IMR-90 (cell line): ENCODE results near the gene POC1B. TPM values are rescaled to one million over a fixed set of nuclear protein-coding genes. Genes with fewer than 3 reads are reported as not detected.

Experiments used
- ATAC-seq: fragments of 200-7000 bp; cut with Tn5 transposase; 2 replicates; pipeline ENCODE4 v1.9.1; 2020; ENCODE audit warnings: low read depth, mild to moderate bottlenecking, moderate library complexity
- BruUV-seq: library from RNA; stranded (reverse); fragments of 400-500 nt; replicated peaks from 2 replicates; lab custom pipeline; 2021; lab: Mats Ljungman, UMichigan
- CTCF ChIA-PET: fragments of 300-600 bp; formaldehyde crosslinking; extraction: SDS; loops from one replicate; lab custom pipeline; 2021; ENCODE audit warnings: antibody characterized with exemption; lab: Yijun Ruan, JAX
- POLR2A ChIA-PET: fragments of 300-600 bp; sonication (Branson Sonifier 250); formaldehyde crosslinking; loops from one replicate; lab custom pipeline; 2022; ENCODE audit warnings: antibody characterized with exemption; ENCODE audit not compliant: unreplicated experiment; lab: Charles Lee
- DNase-seq: peaks from one replicate; pipeline ENCODE4 v3.0.0; 2013
- H2AFZ ChIP-seq: replicated peaks from 2 replicates; pipeline ENCODE3; 2013; ENCODE audit warnings: low read length, mild to moderate bottlenecking; ENCODE audit not compliant: poor library complexity
- H2AK5ac ChIP-seq: 2 replicates; pipeline ENCODE4 v1.6.1; 2013; ENCODE audit warnings: low read depth, low read length, inconsistent platforms
- H2AK9ac ChIP-seq: replicated peaks from 2 replicates; pipeline ENCODE3; 2013; ENCODE audit warnings: mild to moderate bottlenecking, low read depth, low read length, moderate library complexity; ENCODE audit not compliant: poor library complexity
- H2BK120ac ChIP-seq: 2 replicates; pipeline ENCODE4 v1.6.1; 2013; ENCODE audit warnings: low read depth, low read length, inconsistent platforms
- H2BK15ac ChIP-seq: 3 replicates; pipeline ENCODE4 v1.6.1; 2013; ENCODE audit warnings: low read depth, low read length, inconsistent platforms
- H2BK20ac ChIP-seq: 2 replicates; pipeline ENCODE4 v1.6.1; 2013; ENCODE audit warnings: low read depth, mild to moderate bottlenecking, inconsistent platforms, low read length, moderate library complexity
- H2BK5ac ChIP-seq: 2 replicates; pipeline ENCODE4 v1.6.1; 2013; ENCODE audit warnings: mild to moderate bottlenecking, low read depth, low read length, inconsistent platforms; ENCODE audit not compliant: poor library complexity, severe bottlenecking
- H3K14ac ChIP-seq: replicated peaks from 2 replicates; pipeline ENCODE4 v1.6.1; 2013; ENCODE audit warnings: low read depth, low read length, inconsistent platforms
- H3K18ac ChIP-seq: 2 replicates; pipeline ENCODE4 v1.6.1; 2013; ENCODE audit warnings: low read depth, low read length, control low read depth
- H3K23ac ChIP-seq: 2 replicates; pipeline ENCODE4 v1.6.1; 2013; ENCODE audit warnings: low read depth, low read length, inconsistent platforms
- H3K27ac ChIP-seq: 2 replicates; pipeline ENCODE4 v1.5.1; 2013; ENCODE audit warnings: mild to moderate bottlenecking, control low read depth, low read length; ENCODE audit not compliant: insufficient read depth
- H3K27me3 ChIP-seq: 2 replicates; pipeline ENCODE4 v1.6.1; 2013; ENCODE audit warnings: low read length; ENCODE audit not compliant: control insufficient read depth, insufficient read depth
- H3K36me3 ChIP-seq: 2 replicates; pipeline ENCODE4 v1.6.1; 2013; ENCODE audit warnings: low read length, mixed read lengths; ENCODE audit not compliant: control insufficient read depth, insufficient read depth
- H3K4ac ChIP-seq: 2 replicates; pipeline ENCODE4 v1.6.1; 2013; ENCODE audit warnings: low read depth, low read length, inconsistent platforms
- H3K4me1 ChIP-seq: 2 replicates; pipeline ENCODE4 v1.6.1; 2013; ENCODE audit warnings: low read length, mixed read lengths; ENCODE audit not compliant: control insufficient read depth, insufficient read depth
- H3K4me2 ChIP-seq: 2 replicates; pipeline ENCODE4 v1.6.1; 2013; ENCODE audit warnings: low read depth, mild to moderate bottlenecking, control low read depth, low read length, moderate library complexity
- H3K4me3 ChIP-seq: 2 replicates; pipeline ENCODE4 v1.5.1; 2013; ENCODE audit warnings: low read depth, mild to moderate bottlenecking, control low read depth, low read length, moderate library complexity; ENCODE audit not compliant: insufficient read depth
- H3K56ac ChIP-seq: 2 replicates; pipeline ENCODE4 v1.6.1; 2013; ENCODE audit warnings: low read length, inconsistent platforms; ENCODE audit not compliant: insufficient read depth; ENCODE audit errors: extremely low read depth
- H3K79me1 ChIP-seq, 2 experiments: 2 replicates each; pipeline ENCODE4 v1.6.1; 2013; ENCODE audit warnings: low read length in 2 of 2, inconsistent platforms in 1 of 2, low read depth in 1 of 2
- H3K9ac ChIP-seq: 2 replicates; pipeline ENCODE4 v1.6.1; 2013; ENCODE audit warnings: low read depth, low read length, control low read depth
- H3K9me1 ChIP-seq: 2 replicates; pipeline ENCODE4 v1.6.1; 2013; ENCODE audit warnings: low read length, inconsistent platforms; ENCODE audit not compliant: insufficient read depth
- H3K9me3 ChIP-seq: 2 replicates; pipeline ENCODE4 v1.6.1; 2013; ENCODE audit warnings: low read length; ENCODE audit not compliant: control insufficient read depth, insufficient read depth
- H4K20me1 ChIP-seq: 2 replicates; pipeline ENCODE4 v1.6.1; 2013; ENCODE audit warnings: low read length, inconsistent platforms; ENCODE audit not compliant: insufficient read depth
- H4K5ac ChIP-seq: 2 replicates; pipeline ENCODE4 v1.6.1; 2013; ENCODE audit warnings: mild to moderate bottlenecking, low read depth, low read length, control low read depth
- H4K8ac ChIP-seq, 2 experiments: 2 replicates each; pipeline ENCODE4 v1.6.1; 2013; ENCODE audit warnings: low read depth in 2 of 2, low read length in 2 of 2, control low read depth in 1 of 2, inconsistent platforms in 1 of 2
- H4K91ac ChIP-seq: 2 replicates; pipeline ENCODE4 v1.6.1; 2013; ENCODE audit warnings: low read depth, low read length, inconsistent platforms; ENCODE audit not compliant: insufficient read depth
- CHD1 ChIP-seq: IDR thresholded peaks from 2 replicates; pipeline ENCODE4 v1.6.1; 2012; ENCODE audit warnings: low read depth, low read length, improper control_type of control experiment
- ELK1 ChIP-seq: fragments of 150-350 bp; IDR thresholded peaks from 2 replicates; pipeline ENCODE4 v1.6.1; 2016; ENCODE audit warnings: low read depth, mild to moderate bottlenecking, low read length, moderate library complexity, borderline replicate concordance
- MAFK ChIP-seq: IDR thresholded peaks from 2 replicates; pipeline ENCODE4 v1.6.1; 2012; ENCODE audit warnings: low read depth, low read length, improper control_type of control experiment
- RCOR1 ChIP-seq: IDR thresholded peaks from 2 replicates; pipeline ENCODE4 v1.6.1; 2012; ENCODE audit warnings: mild to moderate bottlenecking, low read length, improper control_type of control experiment; ENCODE audit not compliant: insufficient replicate concordance
- RFX5 ChIP-seq: IDR thresholded peaks from 2 replicates; pipeline ENCODE4 v1.8.0; 2012; ENCODE audit warnings: low read depth, mild to moderate bottlenecking, low read length, moderate library complexity
- SMC3 ChIP-seq: fragments of 150-350 bp; IDR thresholded peaks from 2 replicates; pipeline ENCODE4 v1.6.1; 2016; ENCODE audit warnings: low read depth, mild to moderate bottlenecking, antibody characterized with exemption, low read length, moderate library complexity
- USF2 ChIP-seq: fragments of 150-350 bp; IDR thresholded peaks from 2 replicates; pipeline ENCODE4 v1.6.1; 2017; ENCODE audit warnings: mild to moderate bottlenecking, antibody characterized with exemption, low read length, low read depth
- whole genome bisulfite sequencing, 2 experiments: methylation state at CpG; one replicate each; pipeline versions ENCODE4 v1.1.5 to v1.1.7; 2013; ENCODE audit warnings: missing lambda C conversion rate in 2 of 2; ENCODE audit not compliant: insufficient read length in 1 of 2; ENCODE audit errors: extremely low coverage in 2 of 2; 5-methylcytosine and 5-hydroxymethylcytosine counted together
- dilution Hi-C: fragments of 300-500 bp; cut with HindIII; formaldehyde crosslinking; loops from one replicate; pipeline ENCODE4 v1.14.3; 2018; ENCODE audit warnings: low sequenced_read_pairs; ENCODE audit not compliant: unreplicated experiment
- in situ Hi-C: fragments of 300-500 bp; cut with MboI; formaldehyde crosslinking; loops from 3 replicates; pipeline ENCODE4 v1.14.3; 2019; ENCODE audit warnings: low sequenced_read_pairs, inconsistent platforms, mixed read lengths
- intact Hi-C: fragments of 100-400 bp; cut with micrococcal nuclease; formaldehyde crosslinking; loops from 2 replicates; pipeline ENCODE4 v1.10.0; 2022
- polyA plus RNA-seq, 3 experiments: library from polyadenylated mRNA; depleted of rRNA; stranded (reverse); fragments of >200 nt; gene quantifications; 2 replicates each; pipeline ENCODE4 v1.2.3, GENCODE V29; 2012; ENCODE audit warnings: low replicate concordance in 1 of 3
- total RNA-seq: library from RNA; depleted of rRNA; stranded (reverse); fragments of >200 nt; gene quantifications from 2 replicates; pipeline ENCODE4 v1.2.3, GENCODE V29; 2012

The POC1B gene
- total and polyA plus RNA-seq, 2 of the 4 experiments (the other 2 are of a cell fraction), result 5.0 to 10.4 TPM

- H2BK5ac ChIP-seq, result no peak overlapping the region
- no peak for DNase-seq
- in situ Hi-C loops, result loop anchor here (5.0 to 10.0 kb wide), 3 partner anchors 163 to 1393 kb away; partner anchors contain the start of gene ATP2B1
- no peak overlapping the region for H4K91ac ChIP-seq
- ChIA-PET POLR2A (no interaction called here), CTCF (interaction anchor here (1.1 to 2.6 kb wide), 4 partner anchors 149 to 1399 kb away, joined by 3 to 9 read pairs (median 5); no protein-coding TSS in a partner anchor)
- H2AK9ac ChIP-seq, result no peak overlapping the region
- intact Hi-C loops, result loop anchor here (2.0 to 10.0 kb wide), 6 partner anchors 150 to 1399 kb away; no protein-coding TSS in a partner anchor
- TF ChIP-seq CHD1 (no peak), SMC3 (no peak), USF2 (no peak), RCOR1 (no peak), ELK1 (no peak), MAFK (no peak), RFX5 (no peak)
- no peak overlapping the region for H3K4me3 ChIP-seq
- no peaks in the 10 kb centered on the region for H3K79me1 ChIP-seq
- H4K5ac ChIP-seq, result no peak overlapping the region
- H2AFZ ChIP-seq, result no peak overlapping the region
- no peak overlapping the region for H2AK5ac ChIP-seq
- H3K4me1 ChIP-seq, result no peaks in the 10 kb centered on the region
- dilution Hi-C loops, result no loop called here
- no peak overlapping the region for H3K9ac ChIP-seq
- 86% methylated on average over 2 of the region's 2 CpGs; no CpG with 5 or more reads in 1 of the 2 experiments for WGBS, 2 experiments
- H3K27me3 ChIP-seq, result no peaks in the 10 kb centered on the region
- no peak overlapping the region for H3K23ac ChIP-seq
- H3K36me3 ChIP-seq, result no peaks in the 10 kb centered on the region
- H4K8ac ChIP-seq, result no peak overlapping the region
- H2BK15ac ChIP-seq, result no peak overlapping the region
- H3K18ac ChIP-seq, result no peak overlapping the region
- no peaks in the 10 kb centered on the region for H3K9me3 ChIP-seq
- H3K4me2 ChIP-seq, result no peak overlapping the region
- H2BK20ac ChIP-seq, result no peak overlapping the region
- no peak overlapping the region for H3K27ac ChIP-seq
- no peak overlapping the region for H3K56ac ChIP-seq
- no peak overlapping the region for H3K14ac ChIP-seq
- BruUV-seq, result no TSS peak
- H2BK120ac ChIP-seq, result no peak overlapping the region
- peaks cover 5% of the 10 kb centered on the region; the same call in 1 of the 2 replicates for H3K9me1 ChIP-seq
- ATAC-seq, result no peak; the same call in 1 of the 2 replicates
- no peak overlapping the region for H3K4ac ChIP-seq
- H4K20me1 ChIP-seq, result no peaks in the 10 kb centered on the region
These were observed 16.4 kb upstream of the POC1B start for GRCh38 chr12:89542236-89542635.
